Activated gamma-delta T cell treated with Interleukin-2 at 50 U/mL for 16 hours (primary cell): Measurements from ENCODE around the gene WDR88.
"Not testable (repeated sequence)": the region's sequence is repeated elsewhere in the genome, so short reads cannot be mapped to it uniquely, and the experiment has no call there.

Experiments
- DNase-seq: peaks from one replicate; pipeline ENCODE4 v3.0.0-alpha.2; 2020

WDR88 gene

GRCh38 chr19:33130433-33130832 is 1.5 kb upstream of the WDR88 start:
- no peak for DNase-seq

GRCh38 chr19:33132425-33132824 is 511 bp downstream of the WDR88 start:
- no peak for DNase-seq

- DNase-seq: no peak
Observed at GRCh38 chr19:33133438-33134031, 1.6 kb downstream of the WDR88 start.

DNA sequence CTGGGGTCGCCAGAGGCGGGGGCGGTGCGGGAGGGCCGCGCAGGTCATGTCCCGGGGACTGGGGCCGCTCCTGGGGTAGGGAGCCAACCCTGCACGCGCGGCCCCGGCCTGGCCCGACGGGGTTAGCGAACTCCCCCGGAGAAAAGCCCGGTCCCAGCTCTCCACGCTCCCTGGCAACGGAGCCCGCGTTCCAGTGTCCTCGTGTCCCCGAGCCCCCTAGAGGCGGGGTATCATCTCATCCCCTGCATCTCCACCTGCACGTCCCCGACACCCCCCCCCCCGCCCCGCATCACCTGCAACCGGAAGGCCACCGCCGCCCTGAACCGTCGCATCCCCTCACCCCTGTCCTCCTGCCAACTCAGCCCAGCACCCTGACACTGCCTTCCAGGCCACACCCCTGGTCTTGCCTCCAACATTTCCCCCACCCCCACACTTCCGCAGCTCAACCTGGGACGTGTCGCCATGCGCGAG is 2.7 kb downstream of the WDR88 start:
- DNase-seq: peak; percentile 40

DNA sequence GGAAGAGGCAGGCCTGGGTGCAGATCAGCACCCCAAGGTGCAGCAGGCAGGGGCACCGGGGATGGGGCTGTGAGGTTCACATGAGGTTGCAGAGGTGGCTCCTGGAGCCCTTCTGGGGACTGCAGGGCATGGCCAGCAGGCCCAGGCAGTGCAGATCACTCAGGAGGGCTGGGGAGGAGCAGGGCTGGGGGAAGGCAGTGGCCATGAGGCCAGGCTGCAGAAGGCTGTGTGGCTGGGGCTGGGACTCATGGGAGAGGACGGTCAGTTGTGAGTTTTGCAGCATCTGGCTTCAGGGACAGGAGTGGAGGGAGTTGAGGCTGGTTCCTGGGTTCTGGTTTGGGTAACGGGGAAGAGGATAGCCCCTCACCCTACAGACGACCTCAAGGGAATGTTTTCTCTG is 7.3 kb downstream of the WDR88 start:
- DNase-seq: no peak

GRCh38 chr19:33143897-33144405 is 12.0 kb downstream of the WDR88 start:
- peak; percentile 55 for DNase-seq

DNA sequence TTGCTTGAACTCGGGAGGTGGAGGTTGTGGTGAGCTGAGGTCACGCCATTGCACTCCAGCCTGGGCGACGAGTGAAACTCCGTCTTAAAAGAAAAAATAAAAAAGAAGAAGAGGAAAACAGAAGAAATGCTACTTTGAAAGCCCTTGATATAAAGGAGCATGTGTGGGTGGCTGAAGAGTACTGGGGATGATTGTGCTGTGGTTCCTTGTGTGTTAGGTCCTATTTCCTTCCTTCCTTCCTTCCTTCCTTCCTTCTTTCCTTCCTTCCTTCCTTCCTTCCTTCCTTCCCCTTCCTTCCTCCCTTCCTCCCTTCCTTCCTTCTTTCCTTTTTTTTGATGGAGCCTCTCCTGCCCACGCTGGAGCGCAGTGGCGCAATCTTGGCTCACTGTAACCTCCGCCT is 14.3 kb downstream of the WDR88 start:
- no peak for DNase-seq

DNA sequence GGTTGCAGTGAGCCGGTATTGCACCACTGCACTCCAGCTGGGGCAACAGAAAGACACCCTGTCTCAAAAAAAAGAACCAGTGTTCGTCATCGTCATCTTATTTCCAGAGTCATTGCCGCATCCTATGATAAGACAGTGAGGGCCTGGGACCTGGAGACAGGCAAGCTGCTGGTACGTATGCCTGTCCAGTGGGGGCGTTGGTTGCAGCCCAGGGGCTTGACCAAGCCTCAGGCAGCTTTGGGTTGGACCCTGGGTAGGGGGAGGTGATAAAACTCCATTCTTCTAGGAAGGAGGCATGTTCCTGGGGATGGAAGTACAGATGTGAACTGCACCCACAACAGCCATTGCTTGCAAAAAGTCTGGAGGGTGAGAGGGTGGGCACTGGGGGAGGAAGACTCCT is 15.6 kb downstream of the WDR88 start:
- DNase-seq: no peak

GRCh38 chr19:33150852-33151518 is 19.1 kb downstream of the WDR88 start:
- DNase-seq: no peak

- DNase-seq: no peak
Observed at GRCh38 chr19:33152176-33152575, 20.3 kb downstream of the WDR88 start.

DNA sequence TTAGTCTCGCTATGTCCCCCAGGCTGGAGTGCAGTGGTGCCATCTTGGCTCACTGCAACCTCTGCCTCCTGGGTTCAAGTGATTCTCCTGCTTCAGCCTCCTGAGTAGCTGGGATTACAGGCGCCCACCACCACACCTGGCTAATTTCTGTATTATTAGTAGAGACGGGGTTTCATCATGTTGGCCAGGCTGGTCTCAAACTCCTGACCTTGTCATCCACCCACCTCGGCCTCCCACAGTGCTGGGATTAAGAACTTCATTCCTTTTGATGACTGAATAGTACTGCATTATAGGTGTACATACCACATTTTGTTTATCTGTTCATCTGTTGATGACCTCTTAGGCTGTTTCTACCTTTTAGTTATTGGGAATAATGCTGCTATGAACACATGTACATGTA is 20.7 kb downstream of the WDR88 start:
- DNase-seq: not testable (repeated sequence)

- not testable (repeated sequence) for DNase-seq
Observed at GRCh38 chr19:33154313-33154712, 22.4 kb downstream of the WDR88 start.

DNA sequence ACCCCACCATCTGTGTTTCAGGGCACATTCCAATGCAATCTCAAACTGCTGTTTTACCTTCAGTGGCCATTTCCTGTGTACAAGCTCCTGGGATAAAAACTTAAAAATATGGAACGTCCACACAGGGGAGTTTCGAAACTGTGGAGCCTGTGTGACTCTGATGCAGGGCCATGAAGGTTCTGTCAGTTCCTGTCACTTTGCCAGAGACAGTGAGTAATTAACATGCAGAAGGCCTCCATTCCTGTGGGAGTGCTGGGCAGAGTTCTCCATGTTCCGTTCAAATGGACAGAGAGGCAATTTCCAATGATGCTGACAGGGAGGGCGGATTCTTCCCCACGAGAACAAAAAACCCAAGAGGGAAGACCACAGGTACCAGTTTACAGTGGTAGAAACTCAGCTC is 24.4 kb downstream of the WDR88 start:
- DNase-seq: no peak

GRCh38 chr19:33157906-33158305 is 26.0 kb downstream of the WDR88 start:
- DNase-seq: no peak

DNA sequence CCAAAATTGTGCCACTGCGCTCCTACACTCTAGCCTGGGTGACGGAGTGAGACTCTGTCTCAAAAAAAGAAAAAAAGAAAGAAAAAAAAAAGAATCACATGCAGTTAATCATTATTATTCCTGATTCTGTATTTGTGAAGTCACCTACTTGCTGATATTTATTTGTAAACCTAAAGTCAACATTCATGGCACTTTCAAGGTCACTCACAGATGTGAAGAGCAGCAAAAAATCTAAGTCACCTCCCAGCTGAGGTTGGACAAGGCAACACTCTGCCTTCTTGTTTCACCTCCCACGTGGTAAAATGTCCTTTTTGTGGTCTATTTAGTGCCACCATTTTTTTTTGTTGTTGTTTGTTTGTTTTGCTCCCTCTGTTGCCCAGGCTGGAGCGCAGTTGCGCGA is 26.5 kb downstream of the WDR88 start:
- DNase-seq: no peak

DNA sequence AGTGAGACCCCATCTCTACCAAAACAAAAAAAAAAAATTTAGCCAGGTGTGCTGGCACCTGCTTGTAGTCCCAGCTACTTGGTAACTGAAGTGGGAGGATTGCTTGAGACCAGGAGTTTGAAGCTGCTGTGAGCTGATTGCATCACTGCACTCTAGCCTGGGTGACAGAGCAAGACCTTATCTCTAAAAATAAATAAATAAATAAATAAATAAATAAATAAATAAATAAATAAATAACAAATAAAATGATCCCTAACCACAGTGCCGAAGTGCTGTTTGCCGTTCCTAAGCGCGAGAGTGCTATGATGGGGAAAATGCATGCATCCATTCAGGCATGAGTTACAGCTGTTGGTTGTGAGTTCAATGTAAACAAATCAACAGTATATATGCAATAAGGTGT is 27.2 kb downstream of the WDR88 start:
- no peak for DNase-seq

GRCh38 chr19:33159893-33160292 is 28.0 kb downstream of the WDR88 start:
- DNase-seq: no peak

DNA sequence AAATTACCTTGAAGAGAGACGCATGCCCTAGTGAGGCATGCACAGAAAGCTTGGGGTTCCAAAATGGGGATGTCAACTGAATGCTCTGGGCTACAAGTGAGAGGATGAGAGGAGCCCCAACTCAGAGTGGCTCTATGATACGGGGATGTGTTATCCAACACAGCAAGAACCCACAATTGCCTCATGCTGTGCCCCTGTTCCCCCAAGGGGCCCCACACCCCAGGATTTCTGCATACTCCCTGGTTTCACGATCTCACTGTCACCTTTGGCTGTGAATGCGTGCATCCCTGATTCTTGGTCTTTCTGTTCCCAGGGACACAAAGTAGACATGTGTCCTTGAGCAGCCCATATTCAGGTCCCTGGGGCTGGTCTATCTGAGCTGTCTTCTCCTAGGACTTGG is 29.3 kb downstream of the WDR88 start:
- DNase-seq: no peak

DNA sequence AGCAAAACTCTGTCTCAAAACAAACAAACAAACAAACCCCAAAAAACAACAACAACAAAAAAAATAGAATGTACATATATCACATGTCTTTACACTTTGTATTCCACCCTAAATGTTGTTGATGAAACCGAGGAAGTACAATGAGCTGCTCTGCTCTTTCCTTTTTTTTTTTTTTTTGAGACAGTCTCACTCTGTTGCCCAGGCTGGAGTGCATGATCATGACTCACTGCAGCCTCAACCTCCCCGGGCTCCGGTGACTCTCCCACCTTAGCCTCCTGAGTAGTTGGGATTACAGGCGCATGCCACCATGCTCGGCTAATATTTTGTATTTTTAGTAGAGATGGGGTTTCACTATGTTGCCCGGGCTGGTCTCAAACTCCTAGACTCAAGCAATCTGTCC is 31.6 kb downstream of the WDR88 start:
- no peak for DNase-seq

GRCh38 chr19:33166037-33166436 is 34.1 kb downstream of the WDR88 start:
- DNase-seq: not testable (repeated sequence)

DNA sequence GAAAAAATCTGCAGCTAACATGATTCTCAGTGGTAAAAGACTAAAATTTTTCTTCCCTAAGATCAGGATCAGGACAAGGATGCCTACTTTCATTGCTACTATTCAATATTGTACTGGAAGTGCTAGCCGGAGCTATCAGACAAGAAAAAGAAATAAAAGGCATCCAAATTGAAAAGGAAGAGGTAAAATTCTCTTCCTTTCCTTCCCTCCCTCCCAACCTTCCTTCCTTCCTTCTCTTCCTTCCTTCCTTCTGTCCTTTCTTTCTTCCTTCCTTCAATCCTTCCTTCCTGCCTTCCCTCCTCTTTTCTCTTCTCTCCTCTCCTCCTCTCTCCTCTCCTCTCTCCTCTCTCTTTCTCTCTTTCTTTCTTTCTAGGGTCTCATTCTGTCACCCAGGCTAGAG is 35.5 kb downstream of the WDR88 start:
- no peak for DNase-seq

- no peak for DNase-seq
Observed at GRCh38 chr19:33168528-33168927, 36.6 kb downstream of the WDR88 start.

DNA sequence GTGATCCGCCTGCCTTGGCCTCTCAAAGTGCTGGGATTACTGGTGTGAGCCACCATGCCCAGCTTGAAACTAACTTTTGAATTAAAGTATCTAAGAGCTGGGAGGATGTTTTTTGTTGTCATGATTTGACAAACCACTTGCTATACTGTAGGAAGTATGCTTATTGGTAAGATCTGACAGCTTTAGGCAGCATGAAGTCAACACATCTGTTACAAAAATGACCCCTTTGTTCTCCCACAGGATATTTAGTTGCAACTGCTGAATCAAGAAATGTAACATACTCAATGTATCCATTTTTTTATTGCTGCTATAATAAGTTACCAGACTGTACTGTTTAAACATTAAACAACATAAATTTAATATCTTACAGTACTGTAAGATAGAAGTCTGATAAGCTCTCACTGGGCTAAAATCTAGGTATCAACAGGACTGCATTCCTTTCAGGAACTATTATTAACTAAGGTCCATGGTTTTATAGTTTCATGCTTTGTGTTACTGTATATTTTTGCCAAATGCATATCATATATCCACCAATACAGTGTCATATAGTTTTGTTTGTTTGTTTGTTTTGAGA is 39.4 kb downstream of the WDR88 start:
- DNase-seq: no peak

DNA sequence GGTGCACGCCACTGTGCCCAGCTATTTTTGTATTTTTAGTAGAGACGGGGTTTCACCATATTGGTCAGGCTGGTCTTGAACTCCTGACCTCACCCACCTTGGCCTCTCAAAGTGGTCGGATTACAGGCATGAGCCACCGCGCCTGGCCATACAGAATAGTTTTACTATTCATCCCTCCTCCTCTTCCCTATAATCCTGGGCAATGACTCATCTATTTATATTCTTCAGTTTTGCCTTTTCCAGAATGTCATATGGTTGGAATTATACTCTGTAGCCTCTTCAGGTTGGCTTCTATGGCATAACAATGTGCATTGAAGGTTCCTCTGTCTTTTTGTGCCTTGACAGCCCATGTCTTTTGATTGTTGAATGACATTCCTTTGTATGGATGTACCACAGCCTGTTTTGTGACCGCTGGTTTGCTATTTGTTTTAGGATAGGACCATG is 40.0 kb downstream of the WDR88 start:
- DNase-seq: no peak
